SU-DHL-6 (cell line): ENCODE results near the gene GABRD.

Source experiments
- EZH2phosphoT487 ChIP-seq: fragments of 200-600 bp; sonication (generic), shearing (Covaris generic); conservative IDR thresholded peaks from 2 replicates; pipeline ENCODE4 v1.6.1; 2018; ENCODE audit warnings: mild to moderate bottlenecking, antibody characterized with exemption, low read length, moderate library complexity, mixed read lengths
- TF ChIP-seq, protein P1 (sequence below): fragments of 200-600 bp; sonication (generic); IDR thresholded peaks from one replicate; pipeline ENCODE4 v1.5.1; 2017; ENCODE audit warnings: antibody characterized with exemption, mild to moderate bottlenecking, low read length, moderate library complexity; ENCODE audit not compliant: insufficient read depth, poor library complexity, severe bottlenecking

DNA sequence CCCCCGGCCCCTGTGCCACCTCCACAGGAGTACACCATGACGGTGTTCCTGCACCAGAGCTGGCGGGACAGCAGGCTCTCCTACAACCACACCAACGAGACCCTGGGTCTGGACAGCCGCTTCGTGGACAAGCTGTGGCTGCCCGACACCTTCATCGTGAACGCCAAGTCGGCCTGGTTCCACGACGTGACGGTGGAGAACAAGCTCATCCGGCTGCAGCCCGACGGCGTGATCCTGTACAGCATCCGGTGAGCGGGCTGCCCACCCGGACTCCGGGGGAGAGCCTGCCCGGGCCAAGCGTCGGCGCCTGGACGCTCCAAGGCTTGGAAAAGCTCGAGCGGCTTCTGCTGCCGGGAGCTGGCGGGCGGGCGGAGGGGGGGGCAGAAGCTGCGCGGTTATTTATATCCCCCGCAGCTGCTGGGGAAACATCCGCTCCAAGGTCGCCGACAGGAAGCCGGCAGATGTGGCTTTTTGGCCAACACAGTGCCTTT is 6.4 kb downstream of the GABRD start:
- TF ChIP-seq, protein P1, sequence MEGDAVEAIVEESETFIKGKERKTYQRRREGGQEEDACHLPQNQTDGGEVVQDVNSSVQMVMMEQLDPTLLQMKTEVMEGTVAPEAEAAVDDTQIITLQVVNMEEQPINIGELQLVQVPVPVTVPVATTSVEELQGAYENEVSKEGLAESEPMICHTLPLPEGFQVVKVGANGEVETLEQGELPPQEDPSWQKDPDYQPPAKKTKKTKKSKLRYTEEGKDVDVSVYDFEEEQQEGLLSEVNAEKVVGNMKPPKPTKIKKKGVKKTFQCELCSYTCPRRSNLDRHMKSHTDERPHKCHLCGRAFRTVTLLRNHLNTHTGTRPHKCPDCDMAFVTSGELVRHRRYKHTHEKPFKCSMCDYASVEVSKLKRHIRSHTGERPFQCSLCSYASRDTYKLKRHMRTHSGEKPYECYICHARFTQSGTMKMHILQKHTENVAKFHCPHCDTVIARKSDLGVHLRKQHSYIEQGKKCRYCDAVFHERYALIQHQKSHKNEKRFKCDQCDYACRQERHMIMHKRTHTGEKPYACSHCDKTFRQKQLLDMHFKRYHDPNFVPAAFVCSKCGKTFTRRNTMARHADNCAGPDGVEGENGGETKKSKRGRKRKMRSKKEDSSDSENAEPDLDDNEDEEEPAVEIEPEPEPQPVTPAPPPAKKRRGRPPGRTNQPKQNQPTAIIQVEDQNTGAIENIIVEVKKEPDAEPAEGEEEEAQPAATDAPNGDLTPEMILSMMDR: no peak
- no peak for TF ChIP-seq EZH2phosphoT487
